GM20000 (cell line): ENCODE measurements around the gene SLC35F3.
"Not testable (repeated sequence)": the region's sequence is repeated elsewhere in the genome, so short reads cannot be mapped to it uniquely, and the experiment has no call there.

Experiments used
- DNase-seq: peaks from one replicate; pipeline ENCODE4 v3.0.0; 2012; ENCODE audit warnings: low spot score
- CTCF ChIP-seq: IDR thresholded peaks from 2 replicates; pipeline ENCODE4 v1.5.1; 2012; ENCODE audit warnings: mild to moderate bottlenecking, control low read depth; ENCODE audit errors: extremely low read depth, missing control alignments

Gene SLC35F3

DNA sequence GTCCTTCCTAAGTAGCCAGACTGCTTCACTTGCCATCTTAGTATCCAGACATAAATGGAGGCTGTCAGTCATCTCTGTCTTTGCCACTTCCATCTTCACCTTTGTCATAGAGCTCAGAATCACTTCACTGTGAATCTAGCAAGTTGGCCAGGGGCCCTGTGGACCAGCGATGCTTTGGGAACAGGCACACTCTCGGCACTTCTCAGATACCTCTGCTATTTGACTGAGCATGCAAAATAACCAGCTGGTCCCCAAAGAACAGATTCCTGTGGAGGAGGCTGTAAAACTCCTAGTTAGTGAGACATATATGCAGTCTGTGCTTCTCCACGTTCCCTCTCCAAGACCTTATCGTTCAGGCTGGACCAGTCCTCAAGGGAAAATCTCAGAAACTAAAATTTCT, 392.0 kb downstream of the SLC35F3 start:
- DNase-seq, result no peak
- no peak for TF ChIP-seq CTCF

DNA sequence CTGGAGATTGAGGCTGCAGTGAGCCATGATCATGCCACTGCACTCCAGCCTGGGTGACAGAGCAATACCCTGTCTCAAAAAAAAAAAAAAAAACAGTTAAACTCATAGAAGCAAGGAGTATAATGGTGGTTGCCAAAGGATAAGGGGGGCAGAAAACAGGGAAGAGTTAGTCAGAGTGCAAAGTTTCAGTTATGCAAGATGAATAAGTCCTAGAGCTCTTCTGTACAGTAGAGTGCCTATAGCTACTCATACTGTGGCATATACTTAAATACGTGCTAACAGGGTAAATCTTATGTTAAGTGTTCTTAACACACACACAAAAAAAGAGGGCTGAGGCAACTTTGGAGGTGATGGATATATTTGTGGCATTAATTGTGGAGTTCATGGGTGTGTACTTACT, 393.2 kb downstream of the SLC35F3 start:
- no peak for TF ChIP-seq CTCF
- no peak for DNase-seq

- no peak for DNase-seq
- TF ChIP-seq CTCF, result no peak
These were observed 395.6 kb downstream of the SLC35F3 start for GRCh38 chr1:234300096-234300495.

- not testable (repeated sequence) for DNase-seq
These were observed 397.2 kb downstream of the SLC35F3 start for GRCh38 chr1:234301663-234302062.

DNA sequence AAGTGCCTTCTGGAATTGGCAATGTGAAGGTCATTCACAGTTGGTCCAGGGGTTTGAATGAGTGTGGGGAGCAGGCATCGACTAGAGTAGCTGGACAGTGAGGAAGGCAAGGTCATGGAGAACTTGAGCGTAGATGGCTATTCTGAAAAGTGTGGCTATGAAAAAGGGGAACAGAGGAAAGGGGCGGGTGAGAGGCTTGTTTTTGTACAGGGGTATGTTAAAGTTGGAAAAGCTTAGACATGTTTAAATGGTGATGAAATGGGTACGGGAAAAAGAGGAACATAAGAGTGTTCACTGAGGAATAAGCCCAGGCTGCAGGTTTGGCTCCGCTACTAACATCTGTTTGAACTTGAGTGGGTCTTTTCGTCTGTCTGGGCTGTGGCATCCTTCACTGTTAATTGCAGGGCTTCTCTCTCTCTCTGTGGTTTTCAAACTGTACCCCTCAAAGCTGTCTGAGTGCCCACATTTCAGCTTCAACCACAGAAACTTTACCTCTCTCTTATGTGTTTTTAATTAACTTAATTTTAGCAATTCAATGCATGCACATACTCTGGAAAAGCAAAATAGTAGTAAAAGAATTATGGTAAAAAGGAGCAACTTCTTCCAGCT, 398.0 kb downstream of the SLC35F3 start:
- DNase-seq, result no peak
- no peak for TF ChIP-seq CTCF

GRCh38 chr1:234303231-234303630, 398.8 kb downstream of the SLC35F3 start:
- no peak for TF ChIP-seq CTCF
- DNase-seq, result no peak

- no peak for TF ChIP-seq CTCF
- DNase-seq, result no peak
These were observed 403.2 kb downstream of the SLC35F3 start for GRCh38 chr1:234307726-234308125.

DNA sequence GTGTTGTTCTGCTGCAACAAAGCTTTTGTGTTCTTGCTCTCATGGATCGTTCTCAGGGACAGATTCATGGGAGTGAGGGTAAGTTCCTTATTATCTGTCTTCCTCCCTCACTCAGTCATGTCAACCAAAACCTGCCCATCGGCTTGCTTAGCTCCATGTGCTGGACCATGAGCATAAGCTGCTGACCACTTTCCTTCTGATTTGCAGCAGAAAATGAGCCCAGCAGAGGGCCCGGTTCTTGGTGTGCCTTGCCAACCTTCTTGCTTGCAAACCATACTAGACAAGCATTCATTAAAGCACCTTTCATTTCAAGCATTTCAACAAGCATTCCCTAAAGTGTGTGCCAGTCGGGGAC, 404.7 kb downstream of the SLC35F3 start:
- TF ChIP-seq CTCF, result no peak
- no peak for DNase-seq
